A673 (cell line): ENCODE data around the gene NADK2. TPM values are rescaled to one million over a fixed set of nuclear protein-coding genes. Genes with fewer than 3 reads are reported as not detected.

ENCODE experiments used
- BruUV-seq: library from RNA; stranded (reverse); fragments of 400-500 nt; replicated peaks from 2 replicates; lab custom pipeline; 2021; lab: Mats Ljungman, UMichigan
- CTCF ChIA-PET: fragments of 300-600 bp; sonication (Branson Sonifier 250); formaldehyde crosslinking; loops from one replicate; lab custom pipeline; 2022; ENCODE audit warnings: antibody characterized with exemption; lab: Charles Lee
- POLR2A ChIA-PET: fragments of 300-600 bp; sonication (Branson Sonifier 250); formaldehyde crosslinking; loops from one replicate; lab custom pipeline; 2022; ENCODE audit warnings: antibody characterized with exemption; ENCODE audit not compliant: low non-redundant PET; lab: Charles Lee
- DNase-seq: peaks from one replicate; pipeline ENCODE4 v3.0.0-alpha.2; 2015; ENCODE audit warnings: low spot score
- H3K27ac ChIP-seq: fragments of 200-600 bp; sonication (generic); 2 replicates; pipeline ENCODE4 v1.5.1; 2016; ENCODE audit warnings: mixed run types, low read depth, mild to moderate bottlenecking, mixed read lengths, antibody characterized with exemption, low read length; ENCODE audit not compliant: poor library complexity, severe bottlenecking
- H3K27me3 ChIP-seq: fragments of 200-600 bp; sonication (generic); replicated peaks from 2 replicates; pipeline ENCODE4 v1.6.1; 2017; ENCODE audit warnings: mixed run types, low read depth, mild to moderate bottlenecking, mixed read lengths, antibody characterized with exemption, low read length; ENCODE audit not compliant: insufficient read depth, poor library complexity
- H3K36me3 ChIP-seq: fragments of 200-600 bp; sonication (generic); 2 replicates; pipeline ENCODE4 v1.6.1; 2016; ENCODE audit warnings: mixed run types, mild to moderate bottlenecking, mixed read lengths, antibody characterized with exemption, low read length; ENCODE audit not compliant: insufficient read depth, poor library complexity, severe bottlenecking
- H3K4me1 ChIP-seq: fragments of 200-600 bp; sonication (generic); 2 replicates; pipeline ENCODE4 v1.6.1; 2017; ENCODE audit warnings: mixed run types, mild to moderate bottlenecking, mixed read lengths, antibody characterized with exemption, low read length; ENCODE audit not compliant: insufficient read depth, poor library complexity, severe bottlenecking
- H3K4me3 ChIP-seq: fragments of 200-600 bp; sonication (generic); 2 replicates; pipeline ENCODE4 v1.5.1; 2016; ENCODE audit warnings: low read depth, mixed run types, mild to moderate bottlenecking, mixed read lengths, low read length; ENCODE audit not compliant: poor library complexity, severe bottlenecking
- H3K9me3 ChIP-seq: fragments of 200-600 bp; sonication (generic); 2 replicates; pipeline ENCODE4 v1.6.1; 2016; ENCODE audit warnings: mixed run types, low read depth, mild to moderate bottlenecking, mixed read lengths, antibody characterized with exemption, low read length; ENCODE audit not compliant: poor library complexity, severe bottlenecking
- CTCF ChIP-seq: fragments of 300-800, 200-600 bp; sonication (generic); conservative IDR thresholded peaks from 2 replicates; pipeline ENCODE4 v1.5.1; 2017; ENCODE audit warnings: low read depth, mild to moderate bottlenecking, antibody characterized with exemption, low read length, moderate library complexity, mixed read lengths
- EZH2 ChIP-seq: fragments of 200-600 bp; sonication (generic); IDR thresholded peaks from 2 replicates; pipeline ENCODE4 v1.6.1; 2017; ENCODE audit warnings: borderline replicate concordance, low read depth, mild to moderate bottlenecking, mixed read lengths, antibody characterized with exemption, low read length; ENCODE audit not compliant: poor library complexity, severe bottlenecking
- intact Hi-C: fragments of 100-400 bp; cut with micrococcal nuclease; formaldehyde crosslinking; loops from one replicate; pipeline ENCODE4 v1.10.0; 2022; ENCODE audit not compliant: unreplicated experiment
- total RNA-seq: library from RNA; stranded (reverse); gene quantifications from 2 replicates; pipeline ENCODE4 v1.2.3, GENCODE V29; 2021

NADK2 gene
- total RNA-seq, 1 experiment from 2014 or later, result 31.6 TPM

- no peak for DNase-seq
- no peaks in the 10 kb centered on the region for H3K27me3 ChIP-seq
- no peak for TF ChIP-seq CTCF
- no peak for TF ChIP-seq EZH2
- H3K27ac ChIP-seq, result no peak overlapping the region
- H3K36me3 ChIP-seq, result peaks cover 96% of the 10 kb centered on the region
- peaks cover 19% of the 10 kb centered on the region for H3K4me1 ChIP-seq
- CTCF ChIA-PET, result no interaction called here
- no TSS peak for BruUV-seq
- no peaks in the 10 kb centered on the region for H3K9me3 ChIP-seq
- H3K4me3 ChIP-seq, result no peak overlapping the region
- POLR2A ChIA-PET, result no interaction called here
- intact Hi-C loops, result no loop called here
Observed at GRCh38 chr5:36164461-36164860, 77.3 kb downstream of the NADK2 start.

GRCh38 chr5:36162810-36163486, 78.8 kb downstream of the NADK2 start:
- ChIA-PET POLR2A (no interaction called here), CTCF (no interaction called here)
- H3K36me3 ChIP-seq, result peaks cover 96% of the 10 kb centered on the region
- no peaks in the 10 kb centered on the region for H3K27me3 ChIP-seq
- BruUV-seq, result no TSS peak
- H3K4me1 ChIP-seq, result peaks cover 34% of the 10 kb centered on the region
- intact Hi-C loops, result no loop called here
- peak overlapping the region; percentile 49 for H3K27ac ChIP-seq
- no peak overlapping the region for H3K4me3 ChIP-seq
- DNase-seq, result no peak
- TF ChIP-seq EZH2 (no peak), CTCF (no peak)
- no peaks in the 10 kb centered on the region for H3K9me3 ChIP-seq

GRCh38 chr5:36161361-36161760, 80.4 kb downstream of the NADK2 start:
- ChIA-PET POLR2A (no interaction called here), CTCF (interaction anchor here (0.6 kb wide), 1 partner anchor 82 kb away, joined by 11 read pairs; no protein-coding TSS in a partner anchor)
- peaks cover 92% of the 10 kb centered on the region for H3K36me3 ChIP-seq
- no TSS peak for BruUV-seq
- no peaks in the 10 kb centered on the region for H3K9me3 ChIP-seq
- no peak overlapping the region for H3K27ac ChIP-seq
- TF ChIP-seq CTCF (no peak), EZH2 (no peak)
- intact Hi-C loops, result no loop called here
- peaks cover 50% of the 10 kb centered on the region for H3K4me1 ChIP-seq
- no peaks in the 10 kb centered on the region for H3K27me3 ChIP-seq
- no peak for DNase-seq
- no peak overlapping the region for H3K4me3 ChIP-seq
